SK-N-SH treated with all-trans-retinoic acid at 6 μM for 48 hours (cell line): Measurements from ENCODE around the gene PNPLA7.
A peak's percentile ranks its signal among the peaks of the same experiment; 100 is the strongest.

ENCODE experiments used
- ATAC-seq: fragments of 200-7000 bp; cut with Tn5 transposase; 3 replicates; pipeline ENCODE4 v1.9.1; 2020; ENCODE audit warnings: mild to moderate bottlenecking, moderate library complexity
- ARNTL ChIP-seq: fragments of 450-650 bp; formaldehyde crosslinking; IDR thresholded peaks from 2 replicates; pipeline ENCODE4 v1.5.0; 2020; ENCODE audit warnings: low read depth, mild to moderate bottlenecking, moderate library complexity, borderline replicate concordance
- BACH2 ChIP-seq: fragments of 250-450 bp; sonication (Bioruptor Pico); IDR thresholded peaks from 2 replicates; pipeline ENCODE4 v1.9.0; 2021; ENCODE audit warnings: mild to moderate bottlenecking, borderline replicate concordance
- CSDC2 ChIP-seq: fragments of 250-450 bp; sonication (Bioruptor Pico); IDR thresholded peaks from 2 replicates; pipeline ENCODE4 v1.5.0; 2020; ENCODE audit warnings: mild to moderate bottlenecking, moderate library complexity
- CSRNP3 ChIP-seq: fragments of 250-450 bp; sonication (Bioruptor Pico); IDR thresholded peaks from 2 replicates; pipeline ENCODE4 v1.5.1; 2021; ENCODE audit warnings: mild to moderate bottlenecking, moderate library complexity
- ESRRG ChIP-seq: fragments of 250-450 bp; sonication (Bioruptor Pico); IDR thresholded peaks from 2 replicates; pipeline ENCODE4 v1.6.1; 2021; ENCODE audit warnings: mild to moderate bottlenecking
- GLIS3 ChIP-seq: fragments of 250-450 bp; sonication (Bioruptor Pico); IDR thresholded peaks from 2 replicates; pipeline ENCODE4 v1.5.0; 2020; ENCODE audit warnings: mild to moderate bottlenecking, moderate library complexity
- ISL1 ChIP-seq: fragments of 250-450 bp; sonication (Bioruptor Pico); IDR thresholded peaks from 2 replicates; pipeline ENCODE4 v2.1.2; 2022; ENCODE audit warnings: mild to moderate bottlenecking, moderate library complexity
- OSR1 ChIP-seq: fragments of 250-450 bp; sonication (Bioruptor Pico); IDR thresholded peaks from 2 replicates; pipeline ENCODE4 v1.8.0; 2022; ENCODE audit warnings: moderate library complexity, mild to moderate bottlenecking, inconsistent platforms
- PATZ1 ChIP-seq: fragments of 250-450 bp; sonication (Bioruptor Pico); IDR thresholded peaks from 2 replicates; pipeline ENCODE4 v1.8.0; 2020; ENCODE audit warnings: mild to moderate bottlenecking, moderate library complexity, borderline replicate concordance
- POU6F1 ChIP-seq: fragments of 250-450 bp; sonication (Bioruptor Pico); IDR thresholded peaks from 2 replicates; pipeline ENCODE4 v1.8.0; 2021; ENCODE audit warnings: low read depth, mild to moderate bottlenecking, moderate library complexity, borderline replicate concordance
- PPARA ChIP-seq: fragments of 250-450 bp; sonication (Bioruptor Pico); IDR thresholded peaks from 2 replicates; pipeline ENCODE4 v1.5.0; 2020; ENCODE audit warnings: mild to moderate bottlenecking, borderline replicate concordance
- RARB ChIP-seq: fragments of 250-450 bp; sonication (Bioruptor Pico); IDR thresholded peaks from 2 replicates; pipeline ENCODE4 v1.8.0; 2021; ENCODE audit warnings: mild to moderate bottlenecking, moderate library complexity
- SNAI2 ChIP-seq: fragments of 250-450 bp; sonication (Bioruptor Pico); IDR thresholded peaks from 2 replicates; pipeline ENCODE4 v1.5.0; 2020; ENCODE audit warnings: mild to moderate bottlenecking, moderate library complexity
- TCF4 ChIP-seq: fragments of 250-450 bp; sonication (Bioruptor Pico); IDR thresholded peaks from 2 replicates; pipeline ENCODE4 v1.8.0; 2021; ENCODE audit warnings: mild to moderate bottlenecking, moderate library complexity, borderline replicate concordance
- TOX ChIP-seq: fragments of 250-450 bp; sonication (Bioruptor Pico); IDR thresholded peaks from 2 replicates; pipeline ENCODE4 v1.8.0; 2021; ENCODE audit warnings: mild to moderate bottlenecking, moderate library complexity, borderline replicate concordance
- TSHZ2 ChIP-seq: fragments of 250-450 bp; sonication (Bioruptor Pico); IDR thresholded peaks from 2 replicates; pipeline ENCODE4 v1.5.0; 2020; ENCODE audit warnings: mild to moderate bottlenecking, moderate library complexity
- ZC3H10 ChIP-seq: fragments of 250-450 bp; sonication (Bioruptor Pico); IDR thresholded peaks from 2 replicates; pipeline ENCODE4 v1.5.1; 2021; ENCODE audit warnings: mild to moderate bottlenecking, moderate library complexity
- ZNF565 ChIP-seq: fragments of 450-650 bp; formaldehyde crosslinking; conservative IDR thresholded peaks from 2 replicates; pipeline ENCODE4 v1.5.0; 2020; ENCODE audit warnings: low read depth, mild to moderate bottlenecking, moderate library complexity
- ZNF70 ChIP-seq: fragments of 450-650 bp; formaldehyde crosslinking; IDR thresholded peaks from 2 replicates; pipeline ENCODE4 v1.5.0; 2020; ENCODE audit warnings: mild to moderate bottlenecking, moderate library complexity
- ZNF8 ChIP-seq: fragments of 450-650 bp; formaldehyde crosslinking; IDR thresholded peaks from 2 replicates; pipeline ENCODE4 v1.5.0; 2020; ENCODE audit warnings: mild to moderate bottlenecking, moderate library complexity

PNPLA7 gene

GRCh38 chr9:137590123-137590468 lies 39.9 kb upstream of the PNPLA7 start (continued):
- TF ChIP-seq PATZ1 (CRISPR knock-in tag) (no peak), ZNF8 (CRISPR knock-in tag) (no peak), ZC3H10 (CRISPR knock-in tag) (no peak), CSRNP3 (CRISPR knock-in tag) (no peak), ESRRG (CRISPR knock-in tag) (no peak), TOX (CRISPR knock-in tag) (no peak)

- peak; percentile 10 for ATAC-seq
- no peak for TF ChIP-seq TSHZ2
- TF ChIP-seq PATZ1 (CRISPR knock-in tag): no peak
- TF ChIP-seq ZNF565 (CRISPR knock-in tag): no peak
- TF ChIP-seq BACH2: no peak
- TF ChIP-seq POU6F1 (CRISPR knock-in tag): no peak
Measured at GRCh38 chr9:137589441-137590122, 39.4 kb upstream of the PNPLA7 start.

GRCh38 chr9:137588891-137589290 lies 38.7 kb upstream of the PNPLA7 start:
- no peak for ATAC-seq
- no peak for TF ChIP-seq ISL1 (CRISPR knock-in tag)
- no peak for TF ChIP-seq GLIS3 (CRISPR knock-in tag)
- TF ChIP-seq OSR1 (CRISPR knock-in tag): no peak
- TF ChIP-seq TSHZ2: no peak
- no peak for TF ChIP-seq TOX (CRISPR knock-in tag)
- no peak for TF ChIP-seq CSRNP3 (CRISPR knock-in tag)
- TF ChIP-seq ESRRG (CRISPR knock-in tag): no peak
- no peak for TF ChIP-seq ARNTL (CRISPR knock-in tag)
- no peak for TF ChIP-seq BACH2
- no peak for TF ChIP-seq PPARA (CRISPR knock-in tag)
- TF ChIP-seq TCF4 (CRISPR knock-in tag): no peak
- TF ChIP-seq RARB: no peak
- TF ChIP-seq ZNF70 (CRISPR knock-in tag): no peak
- TF ChIP-seq PATZ1 (CRISPR knock-in tag): no peak
- TF ChIP-seq SNAI2: no peak
- TF ChIP-seq CSDC2 (CRISPR knock-in tag): no peak
- TF ChIP-seq, all 23 proteins: peak for 0
